ENCODE measurements around the gene SH3PXD2A.
"Not testable (repeated sequence)": the region's sequence is repeated elsewhere in the genome, so short reads cannot be mapped to it uniquely, and the experiment has no call there.

SH3PXD2A gene

GRCh38 chr10:103829838-103830465 lies 25.4 kb downstream of the SH3PXD2A start:
- DNase-seq, result no peak

GRCh38 chr10:103829278-103829677 lies 26.1 kb downstream of the SH3PXD2A start:
- no peak for DNase-seq

GRCh38 chr10:103828587-103829197 lies 26.7 kb downstream of the SH3PXD2A start:
- DNase-seq, result no peak

- DNase-seq, result no peak
Observed at GRCh38 chr10:103828107-103828506, 27.3 kb downstream of the SH3PXD2A start.

- no peak for DNase-seq
Observed at GRCh38 chr10:103826885-103827284, 28.5 kb downstream of the SH3PXD2A start.

GRCh38 chr10:103824281-103824680 lies 31.1 kb downstream of the SH3PXD2A start:
- DNase-seq, result no peak

- DNase-seq, result no peak
Observed at GRCh38 chr10:103823706-103824272, 31.6 kb downstream of the SH3PXD2A start.

GRCh38 chr10:103822800-103823199 lies 32.6 kb downstream of the SH3PXD2A start:
- DNase-seq, result no peak

GRCh38 chr10:103822107-103822716 lies 33.2 kb downstream of the SH3PXD2A start:
- no peak for DNase-seq

GRCh38 chr10:103820101-103821062 lies 35.0 kb downstream of the SH3PXD2A start:
- no peak for DNase-seq

GRCh38 chr10:103819493-103819892 lies 35.9 kb downstream of the SH3PXD2A start:
- no peak for DNase-seq

GRCh38 chr10:103818765-103819374 lies 36.5 kb downstream of the SH3PXD2A start:
- no peak for DNase-seq

- DNase-seq, result no peak
Observed at GRCh38 chr10:103818105-103818504, 37.3 kb downstream of the SH3PXD2A start.

- DNase-seq, result no peak
Observed at GRCh38 chr10:103816431-103816830, 38.9 kb downstream of the SH3PXD2A start.

GRCh38 chr10:103814626-103815370 lies 40.6 kb downstream of the SH3PXD2A start:
- no peak for DNase-seq

- DNase-seq, result no peak
Observed at GRCh38 chr10:103814105-103814504, 41.3 kb downstream of the SH3PXD2A start.

- not testable (repeated sequence) for DNase-seq
Observed at GRCh38 chr10:103813312-103813711, 42.1 kb downstream of the SH3PXD2A start.

- no peak for DNase-seq
Observed at GRCh38 chr10:103812432-103812831, 42.9 kb downstream of the SH3PXD2A start.

GRCh38 chr10:103812004-103812403 lies 43.4 kb downstream of the SH3PXD2A start:
- no peak for DNase-seq

GRCh38 chr10:103811463-103811862 lies 43.9 kb downstream of the SH3PXD2A start:
- DNase-seq, result no peak

- no peak for DNase-seq
Observed at GRCh38 chr10:103808780-103809179, 46.6 kb downstream of the SH3PXD2A start.

- no peak for DNase-seq
Observed at GRCh38 chr10:103807996-103808395, 47.4 kb downstream of the SH3PXD2A start.
